HG03135 (cell line): ENCODE data around the gene SAMD4A.

Source experiments
- ATAC-seq: cut with Tn5 transposase; IDR thresholded peaks from one replicate; pipeline ENCODE4 v1.9.1; 2021; ENCODE audit warnings: mild to moderate bottlenecking, moderate library complexity; ENCODE audit not compliant: unreplicated experiment

Gene SAMD4A

DNA sequence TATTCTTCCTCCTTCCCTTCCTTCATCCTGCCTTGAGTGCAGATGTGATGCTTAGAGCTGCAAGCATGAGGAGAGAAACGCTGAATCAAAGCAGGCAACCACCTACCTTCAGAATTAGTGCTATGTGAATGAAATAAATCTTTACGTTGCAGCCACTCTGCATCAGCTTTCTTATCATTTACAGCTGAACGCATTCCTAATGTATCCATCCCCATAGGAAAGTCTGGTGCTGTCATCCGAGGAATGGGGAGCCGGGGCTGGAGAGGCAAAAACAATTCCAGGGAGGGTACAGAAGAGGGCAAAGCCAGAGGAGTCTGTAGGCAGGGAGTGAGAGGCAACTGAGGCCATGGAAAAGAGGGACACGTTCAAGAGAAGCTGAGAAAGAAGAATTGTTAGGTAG, 245.7 kb downstream of the SAMD4A start:
- ATAC-seq = no peak

DNA sequence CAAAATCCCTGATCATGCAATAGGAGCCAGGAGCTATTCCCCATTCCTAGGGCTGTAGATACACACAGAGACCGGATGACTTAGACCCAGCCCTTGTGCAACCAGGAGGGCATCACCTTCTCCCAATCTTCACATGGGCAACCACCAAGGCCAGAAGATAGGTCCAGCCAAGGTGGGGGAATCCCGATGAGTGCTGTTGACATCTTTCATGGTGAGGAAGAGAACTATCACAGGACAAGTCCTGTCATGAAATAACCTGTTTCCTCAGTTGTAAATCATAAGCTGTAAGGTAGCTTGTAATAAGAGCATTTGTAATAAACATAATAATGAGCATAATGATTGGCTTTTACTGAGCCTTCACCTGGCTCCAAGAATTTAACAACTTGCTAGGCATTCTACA, 246.2 kb downstream of the SAMD4A start:
- ATAC-seq = no peak

GRCh38 chr14:54814076-54814475, 247.1 kb downstream of the SAMD4A start:
- ATAC-seq = no peak

- no peak for ATAC-seq
These were observed 248.1 kb downstream of the SAMD4A start for GRCh38 chr14:54815016-54815415.

DNA sequence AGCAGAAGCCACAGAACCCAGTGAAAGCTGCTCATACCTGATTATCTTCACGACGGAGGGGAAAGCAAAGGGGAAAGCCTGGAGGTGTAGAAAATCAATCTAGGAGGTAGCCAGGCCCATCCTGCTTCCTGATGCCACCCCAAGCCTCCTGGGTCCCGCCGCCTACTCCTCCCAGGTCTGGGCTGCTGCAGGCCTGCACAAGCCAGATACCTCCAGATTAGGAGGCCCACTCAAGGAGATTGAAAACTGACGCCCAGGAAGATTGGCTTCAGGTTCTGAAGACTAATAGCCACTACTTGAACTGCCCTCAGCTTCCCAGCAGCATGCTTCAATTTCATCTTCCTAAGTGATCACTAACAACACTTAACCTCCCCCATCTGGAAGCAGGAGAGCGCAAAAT, 248.6 kb downstream of the SAMD4A start:
- ATAC-seq = no peak

DNA sequence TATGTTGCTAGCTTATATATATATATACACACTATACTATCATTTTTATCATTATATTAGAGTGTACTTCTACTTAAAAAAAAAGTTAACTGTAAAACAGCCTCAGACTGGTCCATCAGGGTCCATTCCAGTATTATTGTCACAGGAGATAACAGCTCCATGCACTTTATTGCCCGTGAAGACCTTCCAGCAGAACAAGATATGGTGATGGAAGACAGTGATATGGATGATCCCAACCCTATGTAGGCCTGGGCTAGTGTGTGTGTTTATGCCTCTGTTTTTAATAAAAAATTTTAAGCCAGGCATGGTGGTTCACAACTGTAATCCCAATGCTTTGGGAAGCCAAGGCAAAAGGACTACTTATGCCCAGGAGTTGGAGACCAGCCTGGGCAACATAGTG, 249.5 kb downstream of the SAMD4A start:
- no peak for ATAC-seq

- ATAC-seq = no peak
These were observed 250.6 kb downstream of the SAMD4A start for GRCh38 chr14:54817506-54817905.

- ATAC-seq = no peak
These were observed 251.5 kb downstream of the SAMD4A start for GRCh38 chr14:54818201-54819133.

DNA sequence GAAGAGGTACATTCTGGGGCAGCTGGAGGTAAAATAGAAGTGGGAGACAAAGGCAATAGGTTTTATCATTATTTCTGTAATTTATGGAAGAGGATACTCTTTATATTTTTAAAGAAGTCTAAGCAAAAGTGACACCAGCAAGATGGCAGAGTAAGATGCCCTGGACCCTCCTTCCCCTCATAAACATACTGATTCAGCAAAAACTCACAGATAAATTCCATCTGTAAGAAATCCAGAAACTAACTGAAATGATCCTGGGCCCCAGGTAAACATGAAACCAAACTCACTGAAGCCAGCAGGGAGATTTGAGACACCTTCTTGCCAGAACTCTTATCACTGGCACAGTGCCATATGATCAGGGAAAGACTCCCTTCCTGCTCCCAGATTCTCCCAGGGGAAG, 255.8 kb downstream of the SAMD4A start:
- no peak for ATAC-seq

DNA sequence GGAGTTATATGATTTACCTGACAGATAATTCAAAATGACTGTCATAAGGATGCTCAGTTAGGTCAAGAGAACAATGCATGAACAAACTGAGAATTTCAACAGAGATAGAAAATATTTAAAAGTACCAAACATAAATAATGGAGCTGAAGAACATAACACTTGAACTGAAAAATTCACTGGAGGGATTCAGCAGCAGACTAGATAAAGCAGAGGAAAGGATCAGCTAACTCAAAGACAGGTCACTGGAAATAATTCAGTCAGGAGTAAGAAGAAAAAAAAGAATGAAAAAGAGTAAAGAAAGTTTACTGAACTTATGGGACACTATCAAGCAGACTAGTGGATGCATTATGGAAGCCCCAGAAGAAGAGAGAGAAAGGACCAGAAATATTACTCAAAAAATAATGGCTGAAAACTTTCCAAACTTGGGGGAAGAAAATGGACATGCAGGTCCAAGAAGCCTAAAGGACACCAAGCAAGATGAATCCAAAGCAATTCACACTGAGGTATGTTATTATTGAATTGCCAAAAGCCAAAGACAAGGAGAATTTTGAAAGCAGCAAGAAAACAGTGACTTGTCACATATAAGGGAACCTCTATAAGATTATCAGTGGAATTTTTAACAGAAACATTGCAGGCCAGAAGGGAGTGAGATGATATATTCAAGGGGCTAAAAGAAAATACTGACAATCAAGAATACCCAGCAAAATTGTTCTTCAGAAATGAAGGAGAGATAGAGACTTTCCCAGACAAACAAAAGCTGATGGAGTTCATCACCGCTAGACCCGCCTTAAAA, 257.0 kb downstream of the SAMD4A start:
- ATAC-seq = no peak

DNA sequence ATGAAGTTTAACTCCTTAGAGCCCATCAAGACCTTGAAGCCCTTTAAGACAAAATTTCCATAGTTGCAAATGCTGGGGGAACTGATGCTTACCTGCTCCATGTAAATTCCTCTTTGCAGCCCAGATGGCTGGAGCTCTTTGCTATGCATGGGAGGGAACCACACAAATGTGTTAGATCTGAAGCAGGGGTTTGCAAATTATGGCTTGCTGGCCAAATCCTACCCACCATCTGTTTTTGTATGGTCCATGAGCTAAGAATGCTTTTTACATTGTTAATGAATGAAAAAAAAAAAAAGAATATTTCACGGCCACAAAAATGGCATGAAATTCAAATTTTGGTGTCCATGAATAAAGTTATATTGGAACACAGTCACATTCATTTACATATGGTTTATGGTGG, 261.1 kb downstream of the SAMD4A start:
- no peak for ATAC-seq

DNA sequence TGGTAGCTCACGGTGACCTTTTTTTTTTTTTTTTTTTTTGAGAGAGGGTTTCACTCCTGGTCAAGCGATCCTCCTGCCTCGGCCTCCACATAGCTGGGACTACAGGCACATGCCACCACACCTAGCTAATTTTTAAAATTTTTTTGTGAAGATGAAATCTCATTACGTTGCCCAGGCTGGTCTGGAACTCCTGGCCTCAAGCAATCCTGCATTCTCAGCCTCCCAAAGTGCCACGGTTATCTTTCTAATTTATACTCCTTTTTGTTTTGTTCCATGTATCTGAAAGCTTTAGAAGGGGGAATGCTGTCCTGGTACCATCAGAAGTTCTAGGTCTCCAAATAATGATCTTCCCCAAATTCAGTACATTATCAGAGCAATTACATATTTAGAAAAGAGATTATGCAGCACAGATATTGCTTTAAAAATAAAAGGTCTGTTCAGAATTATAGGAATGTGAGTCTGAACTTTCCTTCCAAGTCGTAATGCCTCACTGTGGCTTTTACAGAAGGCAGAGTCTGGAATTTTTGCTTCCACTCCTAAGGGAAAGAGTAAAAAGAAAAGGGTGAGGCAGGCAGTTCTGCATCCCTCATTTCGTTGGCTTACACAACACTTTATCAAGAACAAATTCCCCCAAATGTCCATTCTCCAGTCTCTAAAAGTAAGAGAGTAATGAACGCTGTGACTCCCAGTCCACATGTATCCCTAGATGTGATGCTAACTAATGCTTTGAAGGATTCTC, 262.7 kb downstream of the SAMD4A start:
- no peak for ATAC-seq

- ATAC-seq = no peak
These were observed 263.7 kb downstream of the SAMD4A start for GRCh38 chr14:54830650-54831049.

DNA sequence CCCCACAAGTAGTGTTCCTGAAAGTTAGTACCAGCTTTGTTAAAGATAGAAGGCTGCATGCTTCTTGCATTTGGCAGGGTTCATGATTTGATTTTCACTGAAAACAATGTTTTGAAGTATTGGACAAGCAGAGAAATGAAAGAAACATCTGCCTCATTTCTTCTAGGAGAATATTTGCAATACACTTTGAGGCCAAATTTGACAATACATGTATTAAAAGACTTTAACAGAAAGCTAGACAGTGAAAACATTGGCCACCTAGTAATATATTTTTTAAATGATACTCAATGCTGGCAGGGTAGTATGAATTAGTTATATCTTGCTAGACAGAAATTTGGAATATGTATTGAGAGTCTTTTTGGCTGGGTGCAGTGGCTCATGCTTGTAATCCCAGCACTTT, 267.2 kb downstream of the SAMD4A start:
- ATAC-seq = no peak

GRCh38 chr14:54834727-54835126, 267.8 kb downstream of the SAMD4A start:
- no peak for ATAC-seq

DNA sequence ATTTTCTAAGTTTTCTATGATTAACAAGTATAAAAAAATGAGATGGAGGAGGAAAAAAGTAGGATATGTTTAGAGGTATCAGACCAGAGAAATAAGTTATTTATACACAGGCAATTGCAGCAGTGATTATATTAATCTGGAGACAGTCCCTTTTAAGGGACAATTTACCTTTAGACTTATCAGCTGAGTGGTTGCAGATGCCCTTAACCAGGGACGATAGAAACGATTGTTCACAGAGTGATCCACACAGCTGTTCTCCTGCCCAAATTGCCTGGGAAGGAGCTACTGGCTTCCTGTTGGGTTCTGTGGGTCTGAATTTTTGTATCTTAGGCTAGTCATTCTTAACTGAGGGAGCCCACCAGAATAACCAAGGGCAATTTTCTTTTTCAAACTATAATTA, 269.3 kb downstream of the SAMD4A start:
- no peak for ATAC-seq

GRCh38 chr14:54837508-54838149, 270.7 kb downstream of the SAMD4A start:
- ATAC-seq = no peak

DNA sequence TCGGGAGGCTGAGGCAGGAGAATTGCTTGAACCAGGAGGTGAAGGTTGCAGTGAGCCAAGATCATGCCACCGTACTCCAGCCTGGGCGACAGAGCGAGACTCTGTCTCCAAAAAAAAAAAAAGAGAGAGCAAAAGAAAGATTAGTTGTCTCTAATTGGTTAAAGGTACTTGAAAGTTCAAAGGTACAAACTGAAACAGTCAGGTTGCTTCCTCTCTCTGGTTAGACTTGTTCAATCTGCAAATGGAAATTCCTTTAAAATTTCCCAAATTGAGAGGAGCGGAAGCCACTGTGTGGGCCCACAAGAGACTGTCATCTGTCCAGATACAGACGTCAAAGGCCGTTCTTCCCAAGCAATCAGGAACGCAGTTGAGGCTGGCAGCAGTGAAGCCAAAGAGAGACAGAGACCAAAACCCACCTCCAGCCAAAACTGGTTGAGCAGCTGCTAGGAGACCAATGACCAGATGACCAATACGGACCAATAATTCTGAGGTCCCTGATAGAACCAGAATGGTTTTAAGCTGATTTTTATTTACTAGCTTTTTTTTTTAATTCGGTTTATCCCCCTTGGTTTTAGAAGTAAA, 272.1 kb downstream of the SAMD4A start:
- no peak for ATAC-seq

DNA sequence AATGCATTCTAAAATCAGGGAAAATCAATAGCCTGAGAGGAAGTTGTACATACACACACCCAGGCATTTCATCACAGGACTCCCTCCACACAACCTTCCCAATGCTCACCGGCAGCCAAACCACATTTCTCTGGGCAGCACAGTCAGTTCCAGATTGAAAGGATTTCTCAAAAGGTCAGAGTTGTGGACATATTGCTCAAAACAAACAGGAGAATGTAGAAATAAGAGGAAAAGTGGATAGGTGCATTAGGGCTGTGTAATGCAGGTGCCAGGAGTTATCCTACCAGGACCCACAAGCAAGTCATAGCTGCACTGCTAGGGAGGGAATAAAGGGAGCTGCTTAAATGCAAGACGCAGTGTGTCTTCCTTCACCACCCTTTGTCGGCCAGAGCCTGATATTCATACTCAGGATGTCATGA, 272.8 kb downstream of the SAMD4A start:
- ATAC-seq = no peak

GRCh38 chr14:54840336-54840735, 273.4 kb downstream of the SAMD4A start:
- no peak for ATAC-seq
